Fibroblast of mammary gland (primary cell): ENCODE measurements around the gene EIPR1.

Experiments used
- DNase-seq: peaks from one replicate; pipeline ENCODE4 v3.0.0-alpha.2; 2010; ENCODE audit warnings: low read depth
- H3K4me3 ChIP-seq: 2 replicates; pipeline ENCODE4 v1.5.1; 2011; ENCODE audit warnings: low read depth, mild to moderate bottlenecking, low read length, moderate library complexity; ENCODE audit not compliant: control insufficient read depth
- TF ChIP-seq, protein P1 (sequence below): conservative IDR thresholded peaks from 2 replicates; pipeline ENCODE4 v1.5.1; 2011; ENCODE audit warnings: low read depth, low read length, inconsistent platforms; ENCODE audit not compliant: control insufficient read depth, insufficient read depth

EIPR1 gene

GRCh38 chr2:3390041-3390440 is 12.4 kb upstream of the EIPR1 start:
- no peak overlapping the region for H3K4me3 ChIP-seq
- TF ChIP-seq, protein P1, sequence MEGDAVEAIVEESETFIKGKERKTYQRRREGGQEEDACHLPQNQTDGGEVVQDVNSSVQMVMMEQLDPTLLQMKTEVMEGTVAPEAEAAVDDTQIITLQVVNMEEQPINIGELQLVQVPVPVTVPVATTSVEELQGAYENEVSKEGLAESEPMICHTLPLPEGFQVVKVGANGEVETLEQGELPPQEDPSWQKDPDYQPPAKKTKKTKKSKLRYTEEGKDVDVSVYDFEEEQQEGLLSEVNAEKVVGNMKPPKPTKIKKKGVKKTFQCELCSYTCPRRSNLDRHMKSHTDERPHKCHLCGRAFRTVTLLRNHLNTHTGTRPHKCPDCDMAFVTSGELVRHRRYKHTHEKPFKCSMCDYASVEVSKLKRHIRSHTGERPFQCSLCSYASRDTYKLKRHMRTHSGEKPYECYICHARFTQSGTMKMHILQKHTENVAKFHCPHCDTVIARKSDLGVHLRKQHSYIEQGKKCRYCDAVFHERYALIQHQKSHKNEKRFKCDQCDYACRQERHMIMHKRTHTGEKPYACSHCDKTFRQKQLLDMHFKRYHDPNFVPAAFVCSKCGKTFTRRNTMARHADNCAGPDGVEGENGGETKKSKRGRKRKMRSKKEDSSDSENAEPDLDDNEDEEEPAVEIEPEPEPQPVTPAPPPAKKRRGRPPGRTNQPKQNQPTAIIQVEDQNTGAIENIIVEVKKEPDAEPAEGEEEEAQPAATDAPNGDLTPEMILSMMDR = no peak
- no peak for DNase-seq

DNA sequence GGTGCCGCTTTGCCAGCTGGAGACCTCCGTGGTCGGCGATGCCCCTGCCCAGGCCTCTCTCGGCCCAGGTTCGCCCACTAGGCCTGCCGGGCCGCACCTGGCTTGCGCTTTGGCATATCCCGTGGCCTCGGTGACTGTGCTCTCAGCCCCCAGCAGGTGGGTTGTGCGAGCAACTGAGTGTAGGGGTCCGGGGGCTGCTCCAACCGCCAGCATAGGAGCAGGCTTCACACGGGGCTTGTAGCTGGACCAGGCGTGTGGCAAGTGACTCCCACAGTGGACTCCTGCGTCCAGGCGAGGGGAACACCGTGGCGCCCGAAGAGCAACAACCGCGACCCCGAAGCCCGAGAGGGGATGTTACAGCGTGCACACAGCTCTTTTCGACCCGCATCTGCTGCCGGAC is 11.6 kb upstream of the EIPR1 start:
- DNase-seq = no peak
- H3K4me3 ChIP-seq = no peak overlapping the region
- TF ChIP-seq, protein P1 = no peak

DNA sequence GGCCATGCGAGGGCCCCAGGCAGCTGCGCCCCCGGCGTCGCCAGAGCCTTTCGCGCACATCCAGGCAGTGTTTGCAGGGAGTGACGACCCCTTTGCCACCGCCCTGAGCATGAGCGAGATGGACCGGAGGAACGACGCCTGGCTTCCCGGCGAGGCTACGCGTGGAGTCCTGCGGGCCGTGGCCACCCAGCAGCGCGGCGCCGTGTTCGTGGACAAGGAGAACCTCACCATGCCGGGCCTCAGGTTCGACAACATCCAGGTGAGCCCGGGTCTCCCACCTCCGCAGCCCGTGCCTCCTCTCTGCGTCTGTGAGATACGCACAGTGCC is 10.8 kb upstream of the EIPR1 start:
- TF ChIP-seq, protein P1 = no peak
- no peak overlapping the region for H3K4me3 ChIP-seq
- no peak for DNase-seq

GRCh38 chr2:3387644-3388411 is 10.2 kb upstream of the EIPR1 start:
- no peak for DNase-seq
- TF ChIP-seq, protein P1 = no peak
- no peak overlapping the region for H3K4me3 ChIP-seq

GRCh38 chr2:3387011-3387410 is 9.4 kb upstream of the EIPR1 start:
- TF ChIP-seq, protein P1 = no peak
- DNase-seq = no peak
- no peak overlapping the region for H3K4me3 ChIP-seq

DNA sequence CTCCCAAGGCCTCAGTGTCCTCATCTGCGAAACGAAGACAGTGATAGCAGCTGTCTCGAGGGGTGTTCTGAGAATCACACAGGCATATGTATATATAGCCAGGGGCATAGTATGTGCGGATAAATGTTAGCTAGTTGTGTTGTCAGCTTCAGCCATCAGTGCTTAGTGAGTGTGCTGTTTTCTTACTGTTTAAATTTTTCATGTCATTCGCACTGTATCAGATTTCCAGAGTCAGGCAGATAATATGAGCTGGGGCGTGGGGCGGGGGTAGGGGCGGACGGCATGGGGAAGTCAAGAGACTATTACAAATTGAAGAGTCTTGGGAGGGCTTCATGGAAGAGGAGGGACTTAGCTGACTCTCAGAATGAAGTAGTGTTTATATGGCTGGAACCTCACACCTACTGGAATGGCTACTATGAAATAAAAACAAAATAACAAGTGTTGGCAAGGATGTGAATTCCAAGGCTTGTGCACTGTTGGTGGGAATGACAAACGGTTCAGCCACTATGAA is 8.9 kb upstream of the EIPR1 start:
- no peak for DNase-seq
- TF ChIP-seq, protein P1 = no peak

More for the DNA sequence above, 8.9 kb upstream of the EIPR1 start:
- H3K4me3 ChIP-seq = no peak overlapping the region
